ENCODE results near the gene BCR. TPM values are rescaled to one million over a fixed set of nuclear protein-coding genes. Genes with fewer than 3 reads are reported as not detected.

BCR gene
- total RNA-seq, 2 donors from 2014 or later: 27.0 to 41.3 TPM

- Histone ChIP-seq H3K4me1 (peaks cover 0 to 29% of the 10 kb centered on the region in 2 donors), H3K9me3 (no peaks in the 10 kb centered on the region), H3K27ac (no peak overlapping the region), H3K27me3 (no peaks in the 10 kb centered on the region), H3K4me3 (no peak overlapping the region), H3K36me3 (peaks cover 15% of the 10 kb centered on the region)
- DNase-seq (ENCODE audit: low spot score): no peak
- TF ChIP-seq CTCF (IDR thresholded peaks at IDR 0.05): no peak
Observed at GRCh38 chr22:23280356-23281052, 100.2 kb downstream of the BCR start.

DNA sequence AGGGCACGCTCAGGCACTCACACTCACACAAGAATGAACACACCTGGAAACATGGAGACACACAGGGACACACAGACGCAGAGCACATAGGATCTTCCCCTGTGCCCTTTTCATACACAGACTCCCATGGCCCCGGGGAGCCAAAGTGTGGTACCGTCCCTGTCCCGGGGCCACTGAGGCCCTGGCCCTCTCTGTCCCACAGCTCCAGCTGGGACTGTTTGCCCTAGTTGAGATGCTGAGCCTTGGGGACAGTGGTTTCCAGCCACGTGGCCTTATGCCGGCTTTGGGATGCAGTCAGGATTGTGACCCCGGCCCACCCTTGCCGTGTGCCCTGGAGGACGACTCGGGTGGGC is 100.7 kb downstream of the BCR start:
- H3K4me3 ChIP-seq: no peak overlapping the region
- no peaks in the 10 kb centered on the region for H3K27me3 ChIP-seq
- H3K4me1 ChIP-seq: peaks cover 0 to 29% of the 10 kb centered on the region in 2 donors
- no peak for DNase-seq (ENCODE audit: low spot score)
- no peak overlapping the region for H3K27ac ChIP-seq
- TF ChIP-seq CTCF (IDR thresholded peaks at IDR 0.05): no peak
- no peaks in the 10 kb centered on the region for H3K9me3 ChIP-seq
- H3K36me3 ChIP-seq: peaks cover 20% of the 10 kb centered on the region

GRCh38 chr22:23281406-23282088 is 101.2 kb downstream of the BCR start:
- peak; percentile 88 for DNase-seq (ENCODE audit: low spot score)
- peaks cover 0 to 29% of the 10 kb centered on the region in 2 donors for H3K4me1 ChIP-seq
- no peaks in the 10 kb centered on the region for H3K27me3 ChIP-seq
- peaks cover 20% of the 10 kb centered on the region for H3K36me3 ChIP-seq
- H3K27ac ChIP-seq: no peak overlapping the region
- TF ChIP-seq CTCF (IDR thresholded peaks at IDR 0.05): peak; percentile 89 to 97
- no peaks in the 10 kb centered on the region for H3K9me3 ChIP-seq
- H3K4me3 ChIP-seq: no peak overlapping the region

GRCh38 chr22:23282089-23282501 is 101.8 kb downstream of the BCR start:
- H3K4me3 ChIP-seq: no peak overlapping the region
- H3K27me3 ChIP-seq: no peaks in the 10 kb centered on the region
- no peak for TF ChIP-seq CTCF (IDR thresholded peaks at IDR 0.05)
- no peak overlapping the region for H3K27ac ChIP-seq
- peak; percentile 73 for DNase-seq (ENCODE audit: low spot score)
- H3K4me1 ChIP-seq: peaks cover 0 to 29% of the 10 kb centered on the region in 2 donors
- peaks cover 20% of the 10 kb centered on the region for H3K36me3 ChIP-seq
- H3K9me3 ChIP-seq: no peaks in the 10 kb centered on the region

- peaks cover 0 to 29% of the 10 kb centered on the region in 2 donors for H3K4me1 ChIP-seq
- H3K27ac ChIP-seq: peak overlapping the region; percentile 11 to 20
Observed at GRCh38 chr22:23282516-23282915, 102.2 kb downstream of the BCR start.

More at GRCh38 chr22:23282516-23282915, 102.2 kb downstream of the BCR start:
- no peak overlapping the region for H3K4me3 ChIP-seq
- peaks cover 24% of the 10 kb centered on the region for H3K36me3 ChIP-seq
- DNase-seq (ENCODE audit: low spot score): no peak
- no peaks in the 10 kb centered on the region for H3K9me3 ChIP-seq
- no peaks in the 10 kb centered on the region for H3K27me3 ChIP-seq
- no peak for TF ChIP-seq CTCF (IDR thresholded peaks at IDR 0.05)

Measured in right atrium auricular region (tissue), 2 donors.